Measurements from ENCODE around the gene TMC5. TPM values are rescaled to one million over a fixed set of nuclear protein-coding genes. Genes with fewer than 3 reads are reported as not detected.

TMC5 gene
- total RNA-seq, 1 experiment from 2014 or later: 1.2 TPM

DNA sequence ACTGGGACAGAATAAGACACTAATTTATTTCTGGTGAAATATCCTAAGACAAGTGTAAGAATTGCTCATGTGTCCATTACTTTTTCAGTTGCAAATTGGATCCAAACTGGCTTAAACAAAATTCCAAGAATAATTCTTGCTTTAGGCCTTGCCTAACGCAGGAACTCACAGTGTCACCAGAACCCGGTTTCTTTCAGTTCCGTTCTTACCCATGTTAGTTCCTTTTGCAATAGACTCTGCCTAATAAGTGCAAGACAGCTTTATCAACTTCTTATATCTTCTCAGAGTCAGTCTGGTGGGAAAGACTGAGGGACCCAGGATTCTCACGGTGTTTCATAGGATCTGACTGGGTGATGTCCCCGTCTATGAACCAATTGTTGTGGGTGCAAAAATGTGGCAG lies 79.5 kb downstream of the TMC5 start:
- Histone ChIP-seq H3K4me2 (ENCODE audit: insufficient read depth, insufficient read length, low read length) (no peak overlapping the region), H3K14ac (ENCODE audit: insufficient read depth, low read length) (no peak overlapping the region), H3K27ac (ENCODE audit: insufficient read length, low read depth, low read length) (no peak overlapping the region), H3K18ac (ENCODE audit: insufficient read length, low read depth, low read length) (no peak overlapping the region), H4K5ac (ENCODE audit: insufficient read length, low read depth, low read length) (no peak overlapping the region), H2BK120ac (ENCODE audit: low read depth, low read length, poor library complexity, severe bottlenecking) (no peak overlapping the region), H3K9me3 (ENCODE audit: control insufficient read depth, low read depth, low read length) (no peaks in the 10 kb centered on the region), H2BK5ac (ENCODE audit: insufficient read length, low read length) (no peak overlapping the region), H3K79me1 (ENCODE audit: insufficient read depth, low read depth, low read length, poor library complexity, severe bottlenecking) (no peaks in the 10 kb centered on the region), H3K79me2 (ENCODE audit: insufficient read depth, low read length) (no peaks in the 10 kb centered on the region), H2BK15ac (ENCODE audit: low read depth, low read length) (no peak overlapping the region), H3K23ac (ENCODE audit: insufficient read length, low read depth, low read length) (no peak overlapping the region), H2AFZ (ENCODE audit: low read length) (no peak overlapping the region), H4K8ac (replicated peaks; ENCODE audit: insufficient read length, low read depth, low read length) (no peak overlapping the region), H3K56ac (ENCODE audit: insufficient read length, low read depth, low read length) (no peak overlapping the region), H2AK5ac (ENCODE audit: insufficient read length, low read length) (no peak overlapping the region), H2BK12ac (ENCODE audit: insufficient read length, low read depth, low read length) (no peak overlapping the region), H3T11ph (ENCODE audit: low read length) (no peak overlapping the region), H3K4me1 (ENCODE audit: insufficient read depth, low read length) (no peaks in the 10 kb centered on the region), H2BK20ac (ENCODE audit: low read depth, low read length, poor library complexity, severe bottlenecking) (no peak overlapping the region), H3K27me3 (ENCODE audit: insufficient read depth, low read length) (no peaks in the 10 kb centered on the region), H3K9ac (ENCODE audit: extremely low read depth, insufficient read length, low read length) (no peak overlapping the region), H4K91ac (ENCODE audit: insufficient read length, low read depth, low read length) (no peak overlapping the region), H3K23me2 (ENCODE audit: insufficient read length, low read depth, low read length, poor library complexity, severe bottlenecking) (no peaks in the 10 kb centered on the region), H4K20me1 (ENCODE audit: control insufficient read depth, insufficient read depth, insufficient read length) (no peaks in the 10 kb centered on the region), H3K4ac (ENCODE audit: low read depth, low read length) (no peak overlapping the region)
- H3K9me3 Mint-ChIP-seq: no peaks in the 10 kb centered on the region
- no CpG with 5 or more reads among the region's 5 CpGs for WGBS (ENCODE audit: extremely low coverage, insufficient read length, low lambda C conversion rate)
- H3K4me3 Mint-ChIP-seq: no peak overlapping the region
- no peaks in the 10 kb centered on the region for H3K27me3 Mint-ChIP-seq (ENCODE audit: low read depth)
- no peak for DNase-seq
- H3K27ac Mint-ChIP-seq: peak overlapping the region in 1 of 3 experiments; percentile 22; a peak in 2 of 7 replicates
- H3K4me1 Mint-ChIP-seq: no peaks in the 10 kb centered on the region
- peaks cover 10 to 28% (median 19%) of the 10 kb centered on the region in 3 experiments for H3K36me3 Mint-ChIP-seq (ENCODE audit: insufficient read depth in 1 of 3, low read depth in 3 of 3)
- TF ChIP-seq, protein P1, sequence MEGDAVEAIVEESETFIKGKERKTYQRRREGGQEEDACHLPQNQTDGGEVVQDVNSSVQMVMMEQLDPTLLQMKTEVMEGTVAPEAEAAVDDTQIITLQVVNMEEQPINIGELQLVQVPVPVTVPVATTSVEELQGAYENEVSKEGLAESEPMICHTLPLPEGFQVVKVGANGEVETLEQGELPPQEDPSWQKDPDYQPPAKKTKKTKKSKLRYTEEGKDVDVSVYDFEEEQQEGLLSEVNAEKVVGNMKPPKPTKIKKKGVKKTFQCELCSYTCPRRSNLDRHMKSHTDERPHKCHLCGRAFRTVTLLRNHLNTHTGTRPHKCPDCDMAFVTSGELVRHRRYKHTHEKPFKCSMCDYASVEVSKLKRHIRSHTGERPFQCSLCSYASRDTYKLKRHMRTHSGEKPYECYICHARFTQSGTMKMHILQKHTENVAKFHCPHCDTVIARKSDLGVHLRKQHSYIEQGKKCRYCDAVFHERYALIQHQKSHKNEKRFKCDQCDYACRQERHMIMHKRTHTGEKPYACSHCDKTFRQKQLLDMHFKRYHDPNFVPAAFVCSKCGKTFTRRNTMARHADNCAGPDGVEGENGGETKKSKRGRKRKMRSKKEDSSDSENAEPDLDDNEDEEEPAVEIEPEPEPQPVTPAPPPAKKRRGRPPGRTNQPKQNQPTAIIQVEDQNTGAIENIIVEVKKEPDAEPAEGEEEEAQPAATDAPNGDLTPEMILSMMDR (conservative IDR thresholded peaks at IDR 0.05): no peak
